HepG2 (cell line): ENCODE measurements around the gene HSPA1B. TPM values are rescaled to one million over a fixed set of nuclear protein-coding genes. Genes with fewer than 3 reads are reported as not detected.

Experiments used
- AFF4 ChIP-seq: sonication (generic); formaldehyde crosslinking; IDR thresholded peaks from 2 replicates; pipeline ENCODE4 v1.4.0; 2020; ENCODE audit warnings: missing genetic modification reagents
- CBX5 ChIP-seq: sonication (generic); formaldehyde crosslinking; IDR thresholded peaks from 2 replicates; pipeline ENCODE4 v1.4.0; 2020; ENCODE audit warnings: missing genetic modification reagents, borderline replicate concordance
- CREB3 ChIP-seq: sonication (generic); formaldehyde crosslinking; IDR thresholded peaks from 2 replicates; pipeline ENCODE4 v1.5.0; 2020; ENCODE audit warnings: missing genetic modification reagents
- ERF ChIP-seq: IDR thresholded peaks from 2 replicates; pipeline ENCODE4 v1.6.1; 2018; ENCODE audit warnings: missing biosample characterization, missing genetic modification reagents
- MLXIP ChIP-seq: sonication (generic); formaldehyde crosslinking; IDR thresholded peaks from 2 replicates; pipeline ENCODE4 v1.9.0; 2021; ENCODE audit warnings: missing genetic modification reagents, borderline replicate concordance
- NFAT5 ChIP-seq: sonication (generic); formaldehyde crosslinking; IDR thresholded peaks from 2 replicates; pipeline ENCODE4 v1.4.0; 2020; ENCODE audit warnings: missing genetic modification reagents
- NFE2L1 ChIP-seq: sonication (generic); formaldehyde crosslinking; IDR thresholded peaks from 2 replicates; pipeline ENCODE4 v1.4.0; 2020; ENCODE audit warnings: missing genetic modification reagents, mild to moderate bottlenecking, borderline replicate concordance
- PHF5A ChIP-seq: IDR thresholded peaks from one replicate; pipeline ENCODE4 v1.6.1; 2018; ENCODE audit warnings: low read depth, missing genetic modification reagents; ENCODE audit not compliant: unreplicated experiment
- POLR2AphosphoS5 ChIP-seq: IDR thresholded peaks from 2 replicates; pipeline ENCODE4 v1.6.1; 2012; ENCODE audit warnings: low read depth, low read length
- RARG ChIP-seq: sonication (generic); formaldehyde crosslinking; IDR thresholded peaks from 2 replicates; pipeline ENCODE4 v1.4.0; 2020; ENCODE audit warnings: low read depth, mild to moderate bottlenecking, missing genetic modification reagents
- SMARCC2 ChIP-seq: fragments of 450-650 bp; IDR thresholded peaks from 2 replicates; pipeline ENCODE4 v1.6.1; 2017; ENCODE audit warnings: antibody characterized with exemption, mild to moderate bottlenecking
- ZMAT3 ChIP-seq: sonication (generic); formaldehyde crosslinking; conservative IDR thresholded peaks from 2 replicates; pipeline ENCODE4 v1.7.0; 2021; ENCODE audit warnings: missing genetic modification reagents
- ZNF547 ChIP-seq: sonication (generic); formaldehyde crosslinking; IDR thresholded peaks from 2 replicates; pipeline ENCODE4 v1.5.1; 2020; ENCODE audit warnings: mild to moderate bottlenecking, missing genetic modification reagents
- ZNF580 ChIP-seq: IDR thresholded peaks from 2 replicates; pipeline ENCODE4 v1.6.1; 2016; ENCODE audit warnings: low read depth, borderline replicate concordance
- ZNF772 ChIP-seq: sonication (generic); formaldehyde crosslinking; IDR thresholded peaks from 2 replicates; pipeline ENCODE4 v1.5.0; 2020; ENCODE audit warnings: mild to moderate bottlenecking, missing genetic modification reagents
- ZSCAN9 ChIP-seq: IDR thresholded peaks from 2 replicates; pipeline ENCODE4 v1.6.1; 2016; ENCODE audit warnings: borderline replicate concordance
- polyA plus RNA-seq, 8 experiments: library from polyadenylated mRNA; depleted of rRNA in 3 of 8; stranded (reverse) in 7 of 8; unstranded in 1 of 8; fragments of >200 nt; fragmentation: Illumina TruSeq in 4 of 8; extraction: Trizol in 4 of 8; gene quantifications; 2 replicates each; pipeline versions ENCODE4 v1.2.1 to v1.2.3, GENCODE V29; 2011 to 2016; ENCODE audit warnings: low read depth in 4 of 8, missing spikeins in 1 of 8, mixed read lengths in 1 of 8; ENCODE audit not compliant: insufficient read depth in 1 of 8
- total RNA-seq, 5 experiments: library from RNA; depleted of rRNA; stranded (reverse); fragments of >200 nt; fragmentation: Illumina TruSeq; extraction: Trizol; gene quantifications; 2 replicates each; pipeline ENCODE4 v1.2.3, GENCODE V29; 2016; ENCODE audit warnings: low read depth in 1 of 5

HSPA1B gene
- total and polyA plus RNA-seq, 2 of the 13 experiments (the other 11 are each of a cell fraction or from before 2014, with no cell fraction given) = 26.0 to 186 TPM

- TF ChIP-seq AFF4 (peak; percentile 66; the same call in 1 of the 2 replicates), CREB3 (CRISPR knock-in tag) (no peak), ERF (CRISPR knock-in tag) (no peak), ZNF580 (CRISPR knock-in tag) (0 out of 2 replicates have a peak, but pooled peaks have one; percentile 12), MLXIP (no peak), PHF5A (CRISPR knock-in tag) (no peak), ZSCAN9 (CRISPR knock-in tag) (peak; percentile 50; the same call in 1 of the 2 replicates), CBX5 (CRISPR knock-in tag) (no peak), POLR2AphosphoS5 (no peak), NFAT5 (CRISPR knock-in tag) (no peak), ZNF772 (CRISPR knock-in tag) (no peak), NFE2L1 (CRISPR knock-in tag) (peak; percentile 15; the same call in 1 of the 2 replicates), SMARCC2 (no peak), ZNF547 (CRISPR knock-in tag) (0 out of 2 replicates have a peak, but pooled peaks have one; percentile 45), RARG (CRISPR knock-in tag) (no peak), ZMAT3 (CRISPR knock-in tag) (no peak)
Measured at GRCh38 chr6:31794866-31795615, 32.5 kb upstream of the HSPA1B start (continued).
